ENCODE measurements around the gene C1orf56. TPM values are rescaled to one million over a fixed set of nuclear protein-coding genes. Genes with fewer than 3 reads are reported as not detected.

C1orf56 gene
- total RNA-seq, 1 experiment from 2014 or later: 2.9 TPM

- BruUV-seq (replicated peaks): no TSS peak
- Histone ChIP-seq H3K9me3 (ENCODE audit: low read depth, low read length, poor library complexity, severe bottlenecking) (no peaks in the 10 kb centered on the region), H3K4me3 (ENCODE audit: low read depth, low read length, poor library complexity, severe bottlenecking) (peak overlapping the region; percentile 50), H3K4me1 (ENCODE audit: insufficient read depth, low read length, poor library complexity, severe bottlenecking) (peaks cover 24% of the 10 kb centered on the region), H3K27ac (ENCODE audit: low read depth, low read length, poor library complexity, severe bottlenecking) (peak overlapping the region; percentile 76), H3K27me3 (replicated peaks; ENCODE audit: insufficient read depth, low read depth, low read length, poor library complexity) (no peaks in the 10 kb centered on the region), H3K36me3 (ENCODE audit: insufficient read depth, low read length, poor library complexity, severe bottlenecking) (no peaks in the 10 kb centered on the region)
- ChIA-PET CTCF (interaction anchor here (0.6 to 2.9 kb wide), 4 partner anchors 9 to 84 kb away, joined by 3 to 26 read pairs (median 3); no protein-coding TSS in a partner anchor), POLR2A (ENCODE audit: low non-redundant PET) (interaction anchor here (0.6 kb wide), 1 partner anchor 434 kb away, joined by 6 read pairs; no protein-coding TSS in a partner anchor)
- TF ChIP-seq CTCF (conservative IDR thresholded peaks at IDR 0.05; ENCODE audit: low read depth, low read length): no peak
- no peak for DNase-seq (ENCODE audit: low spot score)
- intact Hi-C loops (cut with micrococcal nuclease; ENCODE audit: unreplicated experiment): no loop called here
Measured at GRCh38 chr1:151005729-151006319, 41.7 kb upstream of the C1orf56 start.

- Histone ChIP-seq H3K27me3 (replicated peaks; ENCODE audit: insufficient read depth, low read depth, low read length, poor library complexity) (no peaks in the 10 kb centered on the region), H3K4me1 (ENCODE audit: insufficient read depth, low read length, poor library complexity, severe bottlenecking) (peaks cover 24% of the 10 kb centered on the region), H3K9me3 (ENCODE audit: low read depth, low read length, poor library complexity, severe bottlenecking) (no peaks in the 10 kb centered on the region), H3K4me3 (ENCODE audit: low read depth, low read length, poor library complexity, severe bottlenecking) (peak within 1 kb of the TSS; percentile 95), H3K27ac (ENCODE audit: low read depth, low read length, poor library complexity, severe bottlenecking) (peak within 1 kb of the TSS; percentile 90), H3K36me3 (ENCODE audit: insufficient read depth, low read length, poor library complexity, severe bottlenecking) (no peaks in the 10 kb centered on the region)
- TF ChIP-seq CTCF (conservative IDR thresholded peaks at IDR 0.05; ENCODE audit: low read depth, low read length): peak; percentile 51
- no peak for TF ChIP-seq EZH2 (IDR thresholded peaks at IDR 0.05; ENCODE audit: borderline replicate concordance, low read depth, low read length, poor library complexity, severe bottlenecking)
- CTCF ChIA-PET: interaction anchor here (0.6 to 2.9 kb wide), 5 partner anchors 10 to 85 kb away, joined by 3 to 26 read pairs (median 3); no protein-coding TSS in a partner anchor
- TSS peak; percentile 76 for BruUV-seq (replicated peaks)
- peak; percentile 87 for DNase-seq (ENCODE audit: low spot score)
- POLR2A ChIA-PET (ENCODE audit: low non-redundant PET): interaction anchor here (0.6 kb wide), 2 partner anchors 11 to 76 kb away, joined by 3 read pairs; no protein-coding TSS in a partner anchor
- intact Hi-C loops (cut with micrococcal nuclease; ENCODE audit: unreplicated experiment): no loop called here
Measured at GRCh38 chr1:151006327-151007052, 41.1 kb upstream of the C1orf56 start, which contains the start of gene MINDY1. TSS of gene MINDY1 (minus strand) at chr1:151006902. CDS start at chr1:151002617, 4,285 bp downstream.

- H3K9me3 ChIP-seq (ENCODE audit: low read depth, low read length, poor library complexity, severe bottlenecking): no peaks in the 10 kb centered on the region
- intact Hi-C loops (cut with micrococcal nuclease; ENCODE audit: unreplicated experiment): no loop called here
- H3K4me1 ChIP-seq (ENCODE audit: insufficient read depth, low read length, poor library complexity, severe bottlenecking): peaks cover 24% of the 10 kb centered on the region
- no peak for DNase-seq (ENCODE audit: low spot score)
- H3K27ac ChIP-seq (ENCODE audit: low read depth, low read length, poor library complexity, severe bottlenecking): peak overlapping the region; percentile 90
- ChIA-PET POLR2A (ENCODE audit: low non-redundant PET) (no interaction called here), CTCF (no interaction called here)
- no peaks in the 10 kb centered on the region for H3K36me3 ChIP-seq (ENCODE audit: insufficient read depth, low read length, poor library complexity, severe bottlenecking)
- no peak for TF ChIP-seq EZH2 (IDR thresholded peaks at IDR 0.05; ENCODE audit: borderline replicate concordance, low read depth, low read length, poor library complexity, severe bottlenecking)
- no peak for TF ChIP-seq CTCF (conservative IDR thresholded peaks at IDR 0.05; ENCODE audit: low read depth, low read length)
- no TSS peak for BruUV-seq (replicated peaks)
- H3K4me3 ChIP-seq (ENCODE audit: low read depth, low read length, poor library complexity, severe bottlenecking): peak overlapping the region; percentile 95
- no peaks in the 10 kb centered on the region for H3K27me3 ChIP-seq (replicated peaks; ENCODE audit: insufficient read depth, low read depth, low read length, poor library complexity)
Measured at GRCh38 chr1:151007853-151008243, 39.7 kb upstream of the C1orf56 start.
